22Rv1 (cell line): ENCODE data around the gene ECE2.

Source experiments
- CTCF ChIP-seq: fragments of 450-650 bp; IDR thresholded peaks from 2 replicates; pipeline ENCODE4 v1.5.1; 2017; ENCODE audit warnings: mild to moderate bottlenecking
- ZFX ChIP-seq: fragments of 450-650 bp; IDR thresholded peaks from 2 replicates; pipeline ENCODE4 v1.6.1; 2017; ENCODE audit warnings: antibody characterized with exemption, borderline replicate concordance

- no peak for TF ChIP-seq CTCF
- no peak for TF ChIP-seq ZFX
Observed at GRCh38 chr3:184230603-184231528, 45.0 kb upstream of the ECE2 start.
